Non-pigmented ciliary epithelial cell (primary cell): ENCODE data around the gene TRNT1.

Experiments used
- DNase-seq: peaks from one replicate; pipeline ENCODE4 v3.0.0-alpha.2; 2010; ENCODE audit warnings: low read depth

TRNT1 gene

GRCh38 chr3:3178498-3179328, 52.0 kb downstream of the TRNT1 start:
- DNase-seq, result no peak

GRCh38 chr3:3179407-3180094, 52.8 kb downstream of the TRNT1 start, which contains the start of gene CRBN:
Gene CRBN, minus strand, starts transcription at chr3:3179691. Its CDS starts 4 bp downstream, at chr3:3179687.
- DNase-seq, result no peak

GRCh38 chr3:3180456-3180855, 53.7 kb downstream of the TRNT1 start:
- no peak for DNase-seq

- DNase-seq, result no peak
Observed at GRCh38 chr3:3184876-3185275, 58.1 kb downstream of the TRNT1 start.

GRCh38 chr3:3189102-3189727, 62.5 kb downstream of the TRNT1 start:
- no peak for DNase-seq

GRCh38 chr3:3189961-3190360, 63.2 kb downstream of the TRNT1 start:
- no peak for DNase-seq

- no peak for DNase-seq
Observed at GRCh38 chr3:3191675-3192285, 65.0 kb downstream of the TRNT1 start.

- DNase-seq, result no peak
Observed at GRCh38 chr3:3192286-3192675, 65.5 kb downstream of the TRNT1 start.

- DNase-seq, result no peak
Observed at GRCh38 chr3:3194861-3195260, 68.1 kb downstream of the TRNT1 start.

- no peak for DNase-seq
Observed at GRCh38 chr3:3196148-3196861, 69.6 kb downstream of the TRNT1 start.
